Activated CD4-positive, alpha-beta T cell treated with anti-CD3 and anti-CD28 coated beads, Interleukin-2, amount 50 U/mL, for 16 hours (primary cell): Measurements from ENCODE around the gene BLNK.
"Not testable (repeated sequence)": the region's sequence is repeated elsewhere in the genome, so short reads cannot be mapped to it uniquely, and the experiment has no call there.

ENCODE experiments used
- DNase-seq: peaks from one replicate; pipeline ENCODE4 v3.0.0-alpha.2; 2020

The BLNK gene

DNA sequence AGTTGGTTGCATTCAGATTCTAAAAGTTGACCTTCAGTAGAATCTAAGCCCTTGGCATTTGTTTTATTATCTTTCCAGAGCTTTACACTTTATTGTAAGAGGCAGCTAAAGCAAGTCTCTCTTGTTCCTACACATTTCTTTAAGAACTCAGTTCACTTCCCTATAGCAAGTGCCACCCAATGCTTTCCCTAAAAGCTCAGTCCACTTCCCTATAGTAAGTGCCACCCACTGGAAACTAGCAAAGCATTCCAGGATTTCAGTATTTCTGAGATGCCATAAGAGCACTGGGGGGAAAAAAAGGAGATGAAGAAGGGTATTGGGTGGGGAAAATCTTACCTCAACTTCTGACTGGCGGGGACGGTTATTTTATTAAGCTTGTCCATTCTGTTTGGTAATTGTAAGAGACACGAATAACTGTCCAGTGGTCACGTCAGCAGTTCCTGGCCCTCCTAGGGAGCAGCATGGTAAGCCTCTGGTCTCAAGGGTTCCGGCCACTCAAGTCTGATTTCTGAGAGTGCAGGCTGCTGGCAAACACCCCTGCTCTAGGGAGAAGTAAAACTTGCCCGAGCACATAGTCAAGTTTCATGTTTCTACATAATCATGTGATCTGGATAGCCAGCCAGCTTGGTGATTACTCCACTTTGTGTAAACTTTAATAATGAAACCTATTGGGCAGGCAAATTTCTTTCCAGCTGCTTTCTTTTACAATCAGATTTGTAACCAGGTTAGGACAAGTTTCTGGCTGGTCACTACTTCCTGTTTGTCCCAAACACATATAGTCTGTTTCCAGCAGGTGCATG, at the start of gene BLNK:
Gene BLNK (minus strand): TSS at position 554 of the 800 bp plus-strand sequence. CDS start 171 bp downstream, at position 383.
- no peak for DNase-seq

DNA sequence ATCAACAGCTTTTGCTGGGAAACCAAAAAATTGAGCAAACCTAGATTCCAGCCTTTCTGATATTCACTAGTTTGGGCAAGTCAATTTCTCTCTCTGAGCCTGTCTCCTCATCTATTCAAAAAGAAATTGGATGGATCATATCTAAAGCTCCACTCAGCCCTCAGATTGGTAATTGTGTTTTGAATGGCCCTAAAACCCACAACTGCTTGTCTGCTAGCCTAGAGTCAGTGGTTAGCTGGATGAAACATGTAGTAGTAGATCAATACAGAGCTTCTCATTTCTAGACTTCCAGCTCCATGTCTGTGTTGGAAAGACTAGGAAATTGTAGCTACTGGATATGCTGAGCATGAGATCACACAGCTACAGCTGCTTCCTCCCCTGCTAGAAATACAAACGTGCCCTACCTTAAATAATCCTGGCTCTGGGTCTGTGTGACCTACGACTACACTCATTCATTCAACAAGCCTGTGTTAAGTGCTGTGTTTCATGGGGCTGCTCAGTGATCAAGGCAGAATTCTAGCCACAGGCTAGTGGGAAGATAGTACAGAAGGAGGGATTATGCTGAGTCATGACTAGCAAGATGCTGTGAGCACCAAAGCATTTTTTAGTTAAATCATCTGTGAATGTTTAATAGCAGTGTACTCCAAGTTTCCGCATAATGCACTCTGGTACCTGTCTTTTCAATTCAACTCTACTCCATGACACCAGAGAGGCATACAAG, 48.5 kb upstream of the BLNK start:
- no peak for DNase-seq

DNA sequence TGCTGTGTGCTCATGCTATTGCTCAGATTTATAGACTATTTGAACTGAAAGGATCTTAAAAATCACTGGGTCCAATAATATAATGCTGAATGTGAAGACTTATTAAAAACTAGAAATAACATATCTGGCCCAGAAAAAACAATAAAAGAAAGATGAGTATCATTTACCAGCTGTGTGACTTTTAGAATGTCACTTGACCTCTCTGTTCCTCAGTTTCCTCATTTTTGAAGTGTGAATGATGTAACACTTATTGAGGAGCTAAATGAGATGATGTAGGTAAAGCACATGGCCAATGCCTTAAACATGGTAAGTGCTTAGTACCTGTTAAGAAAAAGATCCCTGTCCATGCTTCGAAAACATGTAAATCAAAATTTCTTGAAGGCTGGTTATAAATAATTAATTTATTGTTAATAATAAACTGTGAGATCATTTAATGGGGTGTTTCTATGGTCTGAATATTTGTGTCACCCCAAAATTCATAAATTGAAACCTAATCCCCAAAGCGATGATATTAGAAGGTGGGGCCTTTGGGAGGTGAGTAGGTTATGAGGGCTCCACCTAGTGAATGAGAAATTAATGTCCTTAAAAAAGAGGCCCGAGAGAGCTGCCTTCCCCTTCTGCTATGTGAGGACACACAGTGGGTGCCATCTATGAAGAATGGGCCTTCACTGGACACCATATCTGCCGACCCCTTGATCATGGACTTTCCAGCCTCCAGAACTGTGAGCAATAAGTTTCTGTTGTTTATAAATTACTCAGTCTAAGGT, 45.9 kb upstream of the BLNK start:
- DNase-seq: no peak

DNA sequence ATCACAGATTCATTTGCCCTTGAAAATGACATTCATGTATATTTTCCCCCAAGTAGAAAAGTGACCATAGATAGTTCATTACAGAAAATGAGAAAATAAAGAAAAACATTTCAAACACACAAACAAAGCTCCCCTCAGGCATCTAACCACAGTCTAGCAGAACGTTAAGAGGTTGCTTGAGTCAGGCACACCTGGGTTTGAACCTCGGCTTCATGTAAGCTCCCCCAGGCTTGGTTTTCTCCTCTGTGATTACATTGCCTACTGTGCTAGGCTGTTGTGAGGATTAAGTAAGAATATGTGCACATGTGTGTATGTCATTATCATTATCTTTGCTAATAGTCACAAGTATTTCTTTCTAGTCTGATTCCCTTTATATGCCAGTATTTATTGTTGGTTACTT, 42.0 kb upstream of the BLNK start:
- no peak for DNase-seq

DNA sequence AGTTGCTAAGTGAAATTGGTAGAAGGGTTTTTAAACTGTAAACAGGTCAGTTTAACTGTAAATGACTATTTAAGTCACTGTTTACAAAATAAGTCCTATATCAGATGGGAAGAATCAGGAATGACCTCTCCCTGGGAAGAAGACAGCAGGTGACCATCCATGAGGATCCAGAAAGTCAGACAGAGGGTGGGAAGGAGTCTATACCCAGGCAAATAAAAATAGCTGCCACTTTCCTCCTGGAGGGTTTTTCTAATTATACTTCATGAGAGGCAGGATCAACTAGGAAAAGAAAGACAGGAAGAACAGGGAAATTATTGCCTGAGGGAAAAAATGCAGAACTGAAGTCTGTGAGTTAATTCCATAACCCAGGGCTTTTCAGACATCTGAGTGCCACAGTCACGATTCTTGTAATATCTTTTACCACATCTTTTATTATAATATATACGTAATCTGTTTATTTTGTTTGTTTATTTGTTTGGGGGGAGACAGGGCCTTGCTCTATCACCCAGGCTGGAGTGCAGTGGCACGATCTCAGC, 39.9 kb upstream of the BLNK start:
- DNase-seq: no peak

DNA sequence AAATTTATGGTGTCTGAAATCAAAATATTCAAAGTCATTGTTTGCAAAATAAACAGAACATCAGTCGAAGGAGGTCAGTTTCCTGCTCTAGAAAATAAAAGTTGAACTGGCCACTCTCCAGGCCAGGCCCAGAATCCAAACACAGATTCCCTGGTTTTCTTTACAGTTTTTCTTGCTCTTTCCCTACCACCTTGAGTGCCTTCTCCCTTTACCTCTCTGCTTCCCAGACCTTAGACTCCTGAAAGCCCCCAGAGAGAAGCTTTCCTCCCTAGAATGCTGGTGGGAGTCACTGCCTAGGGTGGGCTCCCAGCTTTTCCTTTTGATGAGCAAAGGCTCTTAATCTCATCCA, 38.9 kb upstream of the BLNK start:
- no peak for DNase-seq

DNA sequence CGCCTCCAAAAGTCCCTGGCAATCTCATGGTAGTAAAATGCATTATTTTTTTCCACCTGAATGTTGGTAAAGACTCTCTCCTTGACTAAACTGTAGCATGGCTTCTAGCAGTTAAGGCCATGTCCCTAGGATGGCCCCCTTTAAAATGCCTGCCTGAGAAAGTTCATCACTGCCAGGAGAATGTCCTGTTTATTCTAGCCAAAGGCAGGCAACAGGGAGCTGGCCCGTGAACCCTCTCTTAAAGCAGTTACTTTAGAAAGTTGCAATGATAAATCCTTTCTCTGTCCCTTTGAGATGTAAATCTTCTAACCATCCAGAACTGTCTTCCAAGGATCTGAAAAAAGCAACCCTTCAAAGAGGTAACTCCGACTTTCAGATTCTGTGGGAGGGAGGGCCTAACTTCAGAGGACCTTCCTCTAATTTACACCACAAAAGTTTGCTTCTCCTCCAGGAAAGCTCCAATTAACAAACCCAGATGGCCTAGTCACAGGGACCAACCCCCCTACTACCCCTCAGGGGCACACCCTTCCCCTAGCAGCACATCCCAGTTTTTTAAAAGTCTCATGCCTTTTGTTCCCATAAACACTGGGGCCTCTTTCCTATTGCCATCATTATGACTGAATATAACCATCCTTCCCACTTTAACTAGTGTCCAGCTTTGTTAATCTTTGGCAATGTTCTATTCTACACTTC, 38.4 kb upstream of the BLNK start:
- no peak for DNase-seq

DNA sequence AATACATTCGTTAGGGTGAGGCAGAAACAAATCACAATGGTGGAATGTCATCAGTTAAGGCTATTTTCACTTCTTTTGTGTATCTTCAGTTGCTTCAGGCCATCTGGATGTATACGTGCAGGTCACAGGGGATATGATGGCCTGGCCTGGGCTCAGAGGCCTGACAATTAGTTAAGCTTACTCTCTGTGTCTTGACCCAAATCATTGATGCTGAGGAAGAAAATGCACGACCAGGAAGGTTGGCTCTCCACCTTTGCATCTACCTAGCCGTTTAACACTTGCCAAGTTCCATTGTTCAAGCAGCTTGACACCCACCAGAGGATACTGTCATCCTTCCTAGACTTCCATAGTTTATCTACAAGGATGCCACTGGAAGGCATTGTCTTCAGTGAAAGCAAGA, 37.5 kb upstream of the BLNK start:
- not testable (repeated sequence) for DNase-seq

DNA sequence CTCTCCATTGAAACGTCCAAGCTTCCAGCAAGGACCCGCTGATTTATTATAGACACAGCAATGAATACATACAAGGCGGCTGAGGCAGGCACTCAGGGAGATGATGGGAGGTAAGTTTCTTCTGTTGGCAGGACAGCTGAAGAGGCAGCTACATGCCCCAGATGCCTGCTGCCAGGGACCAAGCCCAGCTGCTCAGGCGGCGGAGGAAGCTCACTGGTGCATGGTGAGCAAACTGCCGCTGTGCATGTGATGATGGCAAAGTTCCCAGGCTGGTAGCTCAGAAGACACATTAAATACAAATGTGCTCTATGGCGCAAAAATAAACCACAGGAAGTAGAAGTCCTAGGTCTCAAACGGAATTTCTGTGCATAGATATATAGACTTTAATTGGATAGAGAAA, 35.1 kb upstream of the BLNK start:
- DNase-seq: no peak

DNA sequence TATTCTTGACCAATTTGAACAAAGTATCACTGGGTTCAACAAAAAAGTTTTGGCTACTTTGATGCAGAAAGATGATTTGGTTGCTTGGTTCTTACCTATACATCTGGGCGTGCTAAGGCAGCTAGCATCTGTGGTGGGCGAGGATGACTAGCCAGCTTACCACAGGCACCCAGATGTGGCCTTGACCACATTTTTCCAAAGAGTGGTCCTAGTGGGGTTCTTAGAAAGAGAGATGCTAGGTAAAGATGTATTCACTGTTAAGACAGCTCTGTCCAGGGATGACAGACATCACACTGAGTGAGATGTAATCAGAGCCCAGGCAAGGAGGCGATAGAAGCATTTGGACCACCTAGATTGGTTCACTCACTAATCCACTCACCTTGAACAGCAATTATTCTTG, 33.6 kb upstream of the BLNK start:
- DNase-seq: no peak

DNA sequence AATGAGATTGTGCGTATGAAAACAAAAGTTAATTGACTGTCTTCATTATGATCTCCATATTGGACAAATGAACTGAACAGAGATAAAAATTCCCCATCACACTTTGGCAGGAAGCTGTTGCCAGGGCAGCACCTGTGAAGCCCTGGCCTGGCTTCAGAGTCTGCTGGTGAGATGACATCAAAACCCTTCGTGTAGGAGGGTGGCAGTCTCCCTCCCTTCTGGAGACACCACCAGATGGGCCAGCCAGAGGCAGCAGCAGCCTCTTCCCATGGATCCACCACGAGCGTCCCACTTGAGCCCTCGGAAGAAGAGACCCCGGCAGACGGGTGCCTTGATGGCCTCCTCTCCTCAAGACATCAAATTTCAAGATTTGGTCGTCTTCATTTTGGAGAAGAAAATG, 32.9 kb upstream of the BLNK start, which contains the start of gene DNTT:
Gene DNTT (plus strand): TSS at position 205 of the 400 bp plus-strand sequence. CDS start 64 bp downstream, at position 269.
- no peak for DNase-seq

DNA sequence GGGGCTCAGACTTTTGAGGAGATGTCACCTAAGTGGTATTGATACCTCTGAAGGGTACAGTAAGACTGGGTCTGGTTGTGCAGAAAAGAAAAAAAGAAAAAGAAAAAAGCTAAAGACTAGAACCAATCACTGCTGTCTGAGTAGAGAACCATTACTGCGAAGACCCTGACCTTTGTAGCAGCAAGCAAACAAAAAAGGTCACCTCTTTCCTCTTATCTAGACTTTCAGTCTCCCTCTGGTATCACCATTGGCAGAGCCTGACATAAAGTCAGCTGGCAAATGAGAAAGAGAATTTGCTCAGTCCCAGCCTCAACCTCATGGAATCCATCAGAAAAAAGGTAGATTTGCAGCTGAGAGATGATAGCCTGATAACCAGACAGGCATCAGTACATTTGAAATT, 30.2 kb upstream of the BLNK start:
- no peak for DNase-seq

DNA sequence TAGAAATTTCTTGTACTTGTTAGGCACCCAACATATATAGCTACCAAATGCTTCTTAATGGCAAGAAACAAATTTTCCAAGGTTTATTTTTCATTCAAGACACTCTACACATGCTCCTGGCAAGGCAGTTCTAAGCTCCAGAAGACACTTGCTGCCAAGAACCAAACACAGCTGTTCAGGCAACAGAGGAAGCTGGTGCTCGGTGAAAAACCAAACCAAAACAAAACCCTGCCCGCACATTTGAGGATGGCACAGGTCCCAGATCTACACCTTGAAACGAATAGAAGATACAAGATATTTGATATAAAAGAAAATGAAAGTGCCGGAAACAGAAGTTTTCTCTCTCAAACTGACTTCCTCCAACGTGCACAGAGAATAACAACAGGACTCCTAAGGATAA, 28.0 kb upstream of the BLNK start:
- no peak for DNase-seq

DNA sequence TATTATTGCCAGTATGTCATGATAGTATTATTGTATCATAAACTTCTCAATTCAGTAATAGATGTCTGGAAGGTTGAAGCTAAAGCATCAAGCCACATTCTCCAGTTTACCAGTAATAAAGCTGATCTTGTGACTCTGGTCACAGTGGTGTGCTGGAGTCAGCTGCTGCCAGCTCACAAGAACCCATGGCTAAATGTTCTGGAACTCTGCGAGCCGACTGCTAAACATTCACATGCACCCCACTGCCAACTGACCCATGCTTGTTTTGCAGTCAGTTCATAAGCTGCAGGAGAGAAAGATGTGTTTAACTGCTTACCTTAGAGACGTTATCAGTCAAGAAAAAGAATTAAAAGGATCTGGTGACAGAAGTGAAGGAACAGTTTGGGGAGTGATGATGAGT, 27.0 kb upstream of the BLNK start:
- DNase-seq: no peak

DNA sequence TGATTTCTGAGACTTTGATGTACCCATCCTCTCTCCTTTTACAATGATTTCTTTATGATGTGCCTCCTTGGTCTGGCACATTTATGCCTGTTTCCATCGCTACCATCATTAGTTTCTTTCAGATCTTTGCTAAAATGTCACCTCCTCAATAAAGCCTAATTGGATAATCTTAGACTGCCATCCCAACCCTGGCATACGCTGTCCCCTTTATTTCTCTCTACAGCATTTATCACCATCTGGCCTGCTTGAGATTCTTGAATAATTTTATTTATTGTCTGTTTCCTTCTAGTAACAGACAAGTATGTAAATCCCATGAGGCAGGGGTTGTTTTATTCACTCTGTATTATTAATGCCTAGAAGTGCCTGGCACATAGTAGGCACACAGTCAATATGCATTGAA, 26.1 kb upstream of the BLNK start:
- no peak for DNase-seq

DNA sequence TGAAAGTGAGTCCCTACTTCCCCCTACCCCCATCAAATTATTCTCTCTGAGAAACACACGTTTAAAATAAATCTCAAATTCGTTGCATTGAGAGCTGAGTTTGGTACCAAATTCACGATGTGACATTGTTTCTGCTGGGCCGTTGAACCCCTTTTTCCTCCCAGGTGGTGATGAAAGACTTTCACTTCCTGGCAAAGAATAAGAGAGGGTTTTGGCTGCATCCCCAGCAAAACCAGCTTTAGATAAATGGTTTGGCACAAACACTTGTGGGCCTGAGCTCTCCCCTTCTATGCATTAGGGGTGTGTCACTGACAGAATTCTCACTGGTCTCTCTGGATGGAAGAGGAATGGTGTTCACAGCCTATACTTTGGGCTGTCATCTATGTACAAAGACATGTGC, 24.1 kb upstream of the BLNK start:
- no peak for DNase-seq

DNA sequence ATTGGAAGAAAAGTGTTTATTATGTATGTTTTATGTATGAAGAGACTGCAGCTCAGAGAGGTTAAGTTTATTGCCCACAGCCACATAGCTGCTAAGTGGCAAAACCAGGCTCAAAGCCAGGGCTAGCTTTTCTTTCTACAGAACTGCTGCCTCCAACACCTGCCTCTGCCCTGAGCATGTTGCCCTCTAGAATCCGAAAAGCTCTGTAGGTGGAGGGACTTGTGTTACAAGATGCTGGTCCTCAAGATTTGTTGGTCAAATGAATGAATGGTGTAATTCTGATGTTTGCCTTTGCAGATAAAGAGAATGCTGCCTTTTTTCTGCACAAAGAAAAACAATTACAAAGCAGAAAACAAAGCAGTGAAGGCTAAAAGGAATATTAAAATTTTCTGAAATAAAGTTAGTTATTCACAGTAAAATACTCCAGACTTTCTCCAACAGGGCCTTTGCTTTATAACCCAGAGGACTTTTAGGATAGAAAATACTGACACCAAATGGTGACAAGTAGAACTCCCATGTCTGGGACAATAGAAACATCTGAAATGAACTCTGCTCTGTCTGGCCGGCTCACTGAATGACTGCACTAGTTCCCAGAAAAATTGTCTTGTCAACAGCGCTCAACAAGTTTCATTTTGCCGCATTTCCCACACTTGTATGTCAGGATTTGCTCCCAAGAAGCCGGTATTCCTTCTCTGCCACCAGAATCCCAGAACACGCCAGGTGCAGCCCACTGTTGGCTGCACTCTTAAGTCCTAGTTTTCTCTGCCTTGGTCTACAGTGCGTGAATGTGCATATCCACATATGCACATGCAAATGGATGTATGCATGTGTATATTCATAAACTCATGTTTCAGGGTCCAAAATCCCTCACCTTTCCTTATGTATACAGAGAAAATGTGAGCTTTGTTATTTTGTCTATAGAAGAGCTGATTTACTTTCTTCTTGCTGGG, 21.9 kb upstream of the BLNK start:
- DNase-seq: peak; percentile 36

DNA sequence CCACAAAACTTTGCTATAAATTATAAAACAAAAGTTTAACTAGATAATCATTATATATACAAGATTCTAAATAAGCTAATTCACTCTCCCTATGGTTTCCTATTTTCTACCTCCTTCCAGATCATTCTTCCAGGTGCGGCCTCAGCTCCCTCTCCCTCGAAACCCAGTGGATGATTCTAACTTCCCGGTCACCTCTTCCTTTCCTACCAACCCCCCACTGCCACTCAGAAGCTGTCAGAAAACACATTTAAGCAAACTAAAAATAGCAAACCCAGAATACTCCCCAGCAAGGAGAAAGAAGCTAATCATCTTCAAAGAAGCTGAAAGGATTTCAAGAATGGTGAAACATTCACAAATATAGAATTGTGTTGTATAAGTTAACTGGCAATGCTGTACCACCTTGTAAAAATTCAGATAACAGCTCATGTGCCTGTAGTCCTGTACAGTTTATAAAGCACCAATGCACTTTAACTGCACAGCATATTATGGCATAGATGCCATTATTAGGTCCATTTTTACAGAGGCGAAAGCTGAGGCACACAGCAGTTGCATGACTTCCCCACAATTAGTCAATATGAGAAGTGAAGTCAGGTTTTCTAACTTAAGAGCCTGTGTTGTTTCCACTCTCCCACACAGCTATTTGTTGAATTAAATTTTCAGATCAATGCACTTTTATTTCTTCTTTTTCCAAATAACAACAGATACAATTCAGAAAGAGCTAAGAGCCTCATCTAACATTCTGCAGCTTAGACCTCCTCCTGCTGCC, 19.2 kb upstream of the BLNK start:
- no peak for DNase-seq

DNA sequence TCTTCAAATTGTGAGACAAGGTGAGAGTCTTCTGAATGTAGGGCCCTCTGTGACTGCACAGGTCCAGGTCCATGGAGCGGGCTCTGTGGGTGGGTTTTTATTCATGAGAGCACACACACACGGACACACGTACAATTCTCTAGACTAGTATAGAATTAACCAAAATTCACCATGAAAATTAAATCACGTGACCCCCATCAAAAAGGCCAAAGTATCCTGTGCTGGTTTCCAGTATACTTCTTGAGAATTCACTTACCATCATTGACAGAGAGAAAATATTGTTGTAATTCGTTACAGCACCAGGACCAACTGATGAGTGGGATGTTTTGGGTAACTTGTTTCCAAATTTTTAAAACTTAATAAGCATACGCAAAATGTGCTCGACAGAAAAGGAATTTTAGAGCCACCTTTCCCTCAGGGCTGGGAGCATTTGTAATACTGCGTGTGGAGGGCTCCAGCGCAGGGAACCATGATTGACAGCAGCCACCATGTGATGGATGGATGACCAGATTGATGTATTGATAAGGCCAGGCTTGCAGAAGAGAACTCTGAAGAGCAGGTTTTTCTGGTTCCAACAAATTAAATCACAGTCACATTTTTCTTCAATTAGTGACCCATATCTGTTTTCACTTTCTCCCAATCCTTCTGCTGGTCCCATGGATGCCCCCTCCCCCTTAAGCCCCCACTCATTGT, 18.0 kb upstream of the BLNK start:
- no peak for DNase-seq

DNA sequence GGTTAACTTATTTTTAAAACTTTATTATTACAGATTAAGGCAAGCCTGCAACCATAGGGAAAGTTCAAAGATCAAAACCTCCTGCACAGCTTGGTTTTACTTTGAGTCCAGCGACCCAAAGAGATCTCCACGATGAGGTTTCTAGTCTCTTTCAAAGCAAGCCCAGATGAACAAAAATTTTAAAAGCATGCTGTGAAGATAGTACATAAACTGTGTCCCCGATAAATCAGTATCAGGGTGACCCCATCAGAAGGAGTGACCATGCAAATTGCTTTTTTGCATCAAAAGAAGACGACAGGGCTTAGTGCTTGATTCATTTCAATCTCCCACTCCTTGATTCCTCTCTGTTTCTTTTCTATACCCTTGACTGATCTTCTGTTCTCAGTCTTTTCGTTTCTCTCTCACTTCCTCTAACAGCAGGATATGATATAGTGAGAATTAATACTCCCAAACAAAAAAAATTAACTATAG, 16.8 kb upstream of the BLNK start:
- DNase-seq: no peak
